Stimulated activated CD4-positive, alpha-beta T cell treated with anti-CD3 and anti-CD28 coated beads, Interleukin-15, amount 100 ng/mL, for 1 hour (primary cell): ENCODE data around the gene SYCP3.

Experiments
- DNase-seq, 2 donors: peaks; one replicate each; pipeline ENCODE4 v3.0.0-alpha.2; 2020; ENCODE audit warnings: low read depth in 1 of 2, low spot score in 1 of 2

Gene SYCP3

DNA sequence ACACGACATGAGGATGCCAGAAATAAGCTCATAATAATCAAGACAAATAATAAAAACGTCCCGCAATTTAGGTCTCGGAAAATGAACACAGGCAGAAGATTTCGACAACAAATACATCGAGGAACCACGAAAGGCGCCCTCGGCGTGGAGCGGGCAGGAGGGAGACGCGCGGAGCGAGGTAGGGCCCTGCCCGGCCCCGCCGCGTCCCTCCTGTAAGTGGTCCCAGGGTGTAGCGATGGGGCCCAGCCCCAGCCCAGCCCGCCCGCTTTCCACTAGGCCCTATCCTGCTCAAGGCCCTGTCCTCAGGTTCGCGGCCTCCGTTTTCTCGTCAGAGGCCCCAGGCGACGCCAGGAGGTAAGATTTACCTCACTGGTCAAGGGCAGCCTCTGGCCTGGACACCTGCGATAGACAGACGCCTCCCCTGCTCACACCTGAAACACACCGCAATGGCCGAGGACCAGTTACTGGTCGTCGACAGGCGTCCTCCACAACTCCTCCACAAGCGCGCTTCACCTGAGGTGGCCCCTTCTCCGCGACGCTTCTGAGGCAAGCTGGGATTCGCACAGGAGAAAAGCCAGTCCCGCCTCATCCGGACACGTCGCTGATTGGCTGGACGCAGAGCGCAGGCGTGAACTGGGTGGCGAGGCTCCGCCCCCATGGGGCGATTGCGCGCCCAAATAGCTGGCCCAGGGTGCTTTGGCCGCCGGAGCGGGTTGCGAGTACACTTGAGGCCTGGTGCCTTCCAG lies at the start of gene SYCP3:
Gene SYCP3, minus strand, starts transcription at position 543 of the 746 bp plus-strand sequence. CDS start 1,527 bp downstream, outside the sequence.
- DNase-seq = no peak

DNA sequence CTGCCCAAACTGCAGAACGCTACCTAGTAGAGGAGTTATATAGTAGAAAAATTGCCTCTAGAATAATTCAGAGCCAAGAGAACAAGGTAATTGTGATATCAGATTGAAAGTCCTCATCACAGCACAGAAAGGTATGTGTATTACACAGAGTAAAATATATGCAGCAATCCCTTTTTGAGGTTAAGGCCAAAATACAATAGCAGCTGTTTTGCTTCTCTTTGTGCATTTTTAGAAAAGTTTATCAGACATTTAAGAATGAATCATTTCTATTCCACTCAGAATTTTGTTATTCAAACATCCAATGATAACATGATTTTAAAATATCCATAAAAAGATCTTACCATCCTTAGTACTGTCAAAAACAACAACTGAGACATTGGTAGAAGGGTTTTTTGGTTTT lies 46.4 kb upstream of the SYCP3 start:
- no peak for DNase-seq

DNA sequence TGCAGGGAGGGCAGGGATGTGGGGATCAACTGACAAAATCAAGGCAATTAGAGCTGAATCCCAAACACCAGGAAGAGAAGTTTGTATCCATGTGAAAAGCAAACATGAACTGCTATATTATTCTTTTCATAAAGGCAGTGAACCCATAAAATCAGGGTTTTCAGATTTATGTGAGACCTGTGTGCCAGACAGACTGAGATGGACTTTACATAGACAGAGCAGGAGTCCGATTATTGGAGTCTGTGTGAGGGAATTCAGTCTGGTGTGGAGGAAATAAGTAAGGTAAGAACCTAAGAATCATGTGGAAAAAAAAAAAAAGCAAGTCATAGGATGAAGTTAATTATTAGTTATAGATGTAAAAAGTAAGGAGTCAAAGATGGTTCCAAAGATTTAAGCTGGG lies 45.1 kb upstream of the SYCP3 start:
- no peak for DNase-seq

DNA sequence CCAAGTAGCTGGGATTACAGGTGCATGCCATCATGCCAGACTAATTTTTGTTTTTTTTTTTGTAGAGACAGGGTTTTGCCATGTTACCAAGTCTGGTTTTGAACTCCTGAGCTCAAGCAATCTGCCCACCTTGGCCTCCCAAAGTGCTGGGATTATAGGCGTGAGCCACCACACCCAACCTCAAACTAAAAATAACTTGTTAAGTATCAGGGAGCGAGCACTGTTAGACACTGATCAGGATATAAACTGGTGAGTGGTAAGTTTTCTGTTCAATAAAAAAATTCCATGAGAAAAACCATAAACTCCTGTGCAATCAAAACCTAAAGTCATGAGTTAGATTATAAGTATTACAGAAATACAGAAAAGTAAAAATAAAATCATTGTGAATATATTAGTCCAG lies 44.6 kb upstream of the SYCP3 start:
- DNase-seq = no peak

DNA sequence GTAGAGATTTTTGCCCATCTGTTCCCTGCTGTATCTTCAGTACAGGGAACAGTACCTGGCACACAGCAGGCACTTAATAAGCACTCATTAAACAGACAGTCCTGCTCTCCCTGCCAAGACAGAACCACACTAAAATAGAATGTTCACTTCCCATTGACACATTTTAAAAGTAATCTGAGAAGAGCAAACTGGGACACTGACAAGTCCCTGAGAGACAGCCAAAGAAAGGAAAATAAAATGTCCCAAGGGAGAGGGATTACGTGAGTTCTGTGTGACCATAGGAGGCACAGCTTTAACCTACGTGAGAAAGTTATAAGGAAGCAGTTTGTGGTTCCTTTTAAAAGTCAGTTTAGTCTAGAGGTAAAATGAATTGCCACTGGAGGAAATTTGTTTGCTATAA lies 43.9 kb upstream of the SYCP3 start:
- DNase-seq = no peak

DNA sequence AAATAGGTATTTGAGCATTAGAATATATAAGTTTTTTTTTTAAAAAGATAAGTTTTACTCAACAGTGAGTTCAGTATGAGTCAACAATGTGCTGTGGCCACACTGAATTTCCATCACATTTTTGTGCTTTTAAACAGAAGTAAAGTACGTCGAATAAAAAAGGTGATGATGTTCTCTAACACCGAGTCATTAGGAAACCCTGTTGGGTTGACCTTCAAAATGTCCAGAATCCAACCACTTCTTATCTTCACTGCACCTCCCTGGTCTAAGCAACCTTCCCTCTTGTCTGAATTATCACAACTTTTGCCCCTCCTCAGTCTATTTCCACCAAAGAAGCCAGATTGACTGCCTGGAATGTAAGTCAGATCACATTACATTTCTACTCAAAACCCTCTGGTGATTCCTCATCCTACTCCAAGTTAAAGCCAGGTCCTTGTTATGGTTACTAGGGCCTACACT lies 43.0 kb upstream of the SYCP3 start:
- no peak for DNase-seq

DNA sequence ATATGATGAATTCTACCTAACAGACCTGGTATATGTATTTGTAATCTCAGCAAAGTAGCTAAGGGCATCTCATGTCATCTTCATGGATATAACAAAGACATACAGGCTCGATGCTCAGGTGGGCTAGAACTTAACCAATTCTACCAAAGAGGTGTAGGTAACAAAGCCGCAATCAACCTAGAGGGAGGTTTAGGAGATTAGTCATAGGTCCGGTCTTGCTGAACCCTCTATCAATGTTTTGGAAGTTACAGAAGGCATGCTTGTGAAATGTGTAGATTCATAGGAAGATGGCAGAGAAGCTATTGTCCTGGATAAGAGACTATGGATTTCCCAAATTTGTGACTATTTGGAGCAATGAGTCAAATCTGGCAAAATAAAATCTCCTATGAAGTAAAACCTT lies 42.6 kb upstream of the SYCP3 start:
- DNase-seq = no peak

DNA sequence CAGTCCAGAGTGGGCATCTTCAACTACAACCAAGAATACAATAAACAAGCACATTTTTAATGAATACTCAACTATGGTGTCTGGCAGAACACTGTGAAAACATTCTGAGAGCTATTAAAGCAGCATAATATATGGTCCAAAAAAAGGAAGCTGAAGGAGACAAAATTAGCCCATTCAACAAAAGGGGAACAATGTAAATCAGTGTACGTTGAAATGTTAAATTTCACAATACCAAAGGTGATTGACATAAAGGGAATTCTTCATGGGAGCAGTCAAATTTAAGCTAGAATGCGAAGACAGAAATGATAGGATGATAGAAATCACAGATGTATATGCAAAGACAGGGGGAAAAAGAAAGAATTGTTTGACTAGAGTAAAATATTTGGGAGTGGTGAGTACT lies 41.3 kb upstream of the SYCP3 start:
- no peak for DNase-seq

DNA sequence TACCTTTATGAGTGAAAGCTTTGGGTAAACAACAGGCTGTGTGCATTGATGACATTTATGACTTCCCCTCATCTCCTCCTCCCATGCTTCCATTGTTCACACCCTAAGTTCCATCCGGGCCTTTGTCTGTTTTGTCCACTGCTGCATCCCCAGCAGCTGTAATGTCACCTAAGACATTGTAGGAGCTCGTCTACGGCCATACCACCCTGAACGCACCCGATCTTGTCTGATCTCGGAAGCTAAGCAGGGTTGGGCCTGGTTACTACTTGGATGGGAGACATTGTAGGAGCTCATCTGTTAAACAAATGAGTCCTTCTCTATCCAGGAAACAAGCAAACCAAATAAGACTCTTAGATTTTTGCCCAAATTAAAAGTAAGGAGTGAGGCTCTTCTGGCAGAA lies 40.4 kb upstream of the SYCP3 start:
- no peak for DNase-seq

DNA sequence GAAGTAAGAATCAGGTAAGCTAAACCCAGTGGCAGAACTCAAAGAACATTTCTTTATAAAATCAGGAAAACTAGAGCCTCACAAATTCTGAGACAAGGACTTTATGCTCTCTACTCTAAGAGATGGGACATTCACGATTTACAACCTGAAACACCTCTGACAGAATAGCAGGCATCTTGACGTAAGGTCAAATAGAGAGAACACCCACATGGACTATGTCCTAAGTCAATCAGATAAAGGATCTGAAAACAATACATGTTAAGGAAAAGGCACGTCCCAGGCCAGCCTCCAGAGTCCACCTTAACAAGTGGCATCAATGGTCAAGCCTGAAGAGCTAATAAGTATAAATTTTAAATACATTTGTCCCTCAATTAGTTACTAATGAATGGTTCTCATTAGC lies 39.9 kb upstream of the SYCP3 start:
- DNase-seq = no peak

DNA sequence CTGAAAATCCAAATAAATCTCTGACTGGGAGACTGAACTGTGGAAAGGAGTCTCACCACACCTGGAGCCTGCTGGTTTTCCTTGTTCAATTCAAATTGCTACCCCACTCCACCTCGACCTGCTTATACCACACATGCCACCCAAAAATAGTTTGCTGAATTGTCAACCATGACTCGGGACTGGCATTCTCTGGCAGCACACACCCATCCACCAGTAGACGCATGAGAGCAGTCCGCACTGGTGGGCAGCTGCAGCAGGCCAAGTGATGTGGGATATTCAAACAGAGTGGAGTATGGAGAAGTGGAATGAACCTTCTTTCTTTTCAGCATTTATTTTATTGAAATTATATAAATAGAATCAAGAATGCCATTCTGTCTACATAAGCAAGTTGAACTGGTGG lies 38.7 kb upstream of the SYCP3 start:
- DNase-seq = no peak

DNA sequence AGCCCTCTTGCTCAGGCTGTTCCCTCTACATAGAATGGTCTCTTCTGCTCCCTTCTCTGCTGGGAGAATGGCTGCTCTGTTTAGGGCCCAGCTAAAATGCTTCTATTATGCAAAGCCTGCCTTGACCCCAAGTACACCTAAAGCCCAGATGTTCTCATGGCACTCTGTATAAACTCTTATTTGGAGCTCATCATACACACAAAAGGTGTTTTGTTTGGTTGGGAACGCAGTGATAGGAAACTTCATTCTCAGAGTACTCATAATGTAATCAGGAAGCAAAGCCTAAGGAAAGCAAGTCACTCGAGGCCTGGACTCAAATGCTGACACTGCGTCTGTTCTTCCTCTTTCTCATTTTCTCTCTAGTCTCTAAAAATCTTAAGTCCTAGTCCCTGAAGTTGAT lies 38.2 kb upstream of the SYCP3 start:
- DNase-seq = no peak

DNA sequence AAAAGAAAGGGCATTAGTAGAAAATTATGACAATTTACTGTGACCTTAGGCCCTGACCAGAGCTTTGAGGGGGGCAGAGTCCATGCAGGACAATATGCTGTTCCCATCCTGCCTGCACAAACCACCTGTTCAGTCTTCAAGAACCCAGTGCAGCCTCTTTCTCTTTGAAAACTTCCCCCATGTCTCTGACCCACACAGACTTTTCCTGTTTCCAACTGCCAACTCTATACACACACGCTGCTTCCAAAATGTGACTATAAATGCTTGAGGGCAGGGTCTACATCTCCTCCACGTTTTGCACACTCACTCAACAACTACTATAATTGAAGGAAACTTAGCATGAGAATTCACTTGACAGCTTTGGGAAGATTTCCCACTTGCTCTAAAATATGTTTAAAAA lies 36.6 kb upstream of the SYCP3 start:
- DNase-seq = no peak

DNA sequence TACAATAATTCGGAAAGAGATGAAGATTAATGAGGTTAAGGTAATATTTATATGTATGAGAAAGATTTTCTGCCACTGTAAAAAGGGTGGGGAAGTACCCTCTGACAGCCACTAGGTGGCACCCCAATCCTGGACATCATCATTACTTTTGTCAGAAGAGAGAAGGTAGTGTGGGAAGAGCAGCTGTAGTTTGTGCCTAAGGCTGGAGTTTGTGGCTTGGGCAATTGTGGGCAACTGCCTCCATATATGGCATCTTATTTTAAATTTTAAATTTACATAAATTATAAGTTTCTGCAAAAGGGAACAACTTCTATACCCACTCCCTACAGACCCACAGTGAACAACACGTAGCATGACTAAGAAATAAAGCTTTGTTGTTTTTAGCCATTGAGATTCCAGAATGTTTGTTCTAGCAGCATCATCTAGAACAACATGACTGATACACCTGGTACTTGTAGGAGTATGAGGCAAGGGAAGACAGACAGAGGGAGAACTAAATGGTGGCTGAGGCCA lies 34.4 kb upstream of the SYCP3 start:
- peak; percentile 22 to 41 for DNase-seq

DNA sequence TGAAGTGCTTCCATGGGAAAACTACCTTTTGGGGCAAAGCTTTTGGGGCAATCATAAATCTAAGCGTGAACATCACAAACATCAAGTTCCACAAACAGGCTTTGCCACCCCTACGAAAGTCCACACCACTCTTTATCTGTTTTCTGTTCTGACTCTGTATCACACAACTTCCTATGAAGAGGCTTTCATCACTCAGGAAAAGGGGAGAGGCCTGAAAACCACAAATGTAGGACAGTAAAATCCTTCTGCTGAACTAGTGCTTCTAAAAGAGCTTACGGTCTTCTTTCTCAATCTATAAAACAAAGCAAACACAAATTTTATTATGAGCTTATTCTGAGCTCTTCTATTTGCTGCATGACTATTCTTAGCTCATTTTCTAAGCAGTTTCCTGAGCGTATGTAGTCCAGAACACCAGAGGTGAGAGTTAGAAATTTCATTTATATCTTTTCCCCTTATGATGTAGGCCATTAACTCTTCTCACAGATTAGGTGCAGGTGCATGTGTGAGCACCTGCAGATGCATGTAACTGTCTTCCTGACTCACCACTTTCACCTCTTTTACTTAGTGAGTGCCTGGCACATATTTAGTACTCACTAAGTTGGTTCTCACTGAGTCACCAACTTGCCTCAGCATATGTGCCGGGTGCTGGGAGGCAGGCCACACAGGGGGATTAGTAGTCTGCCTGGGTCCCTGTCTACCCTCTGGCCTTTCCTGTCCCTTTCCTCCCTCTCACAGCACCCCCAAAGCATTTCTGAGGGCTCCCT lies 32.9 kb upstream of the SYCP3 start:
- no peak for DNase-seq

DNA sequence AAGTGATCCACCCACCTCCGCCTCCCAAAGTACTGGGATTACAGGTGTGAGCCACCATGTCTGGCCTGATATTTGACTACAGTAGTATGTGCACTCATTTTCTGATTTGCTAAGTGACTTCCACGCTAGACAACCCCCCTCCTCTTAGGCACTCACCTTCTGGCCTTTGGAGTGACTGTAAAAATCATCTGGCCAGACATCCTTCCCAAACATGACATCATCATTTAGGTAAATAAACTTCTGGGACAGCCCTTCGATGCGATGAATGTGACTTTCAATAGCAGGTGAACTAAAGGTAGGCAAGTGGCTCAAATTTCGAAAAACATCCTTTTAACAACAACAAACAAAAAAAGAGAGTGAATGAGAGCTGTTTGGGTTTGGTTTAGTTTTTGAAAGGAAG lies 30.6 kb upstream of the SYCP3 start:
- DNase-seq = no peak

DNA sequence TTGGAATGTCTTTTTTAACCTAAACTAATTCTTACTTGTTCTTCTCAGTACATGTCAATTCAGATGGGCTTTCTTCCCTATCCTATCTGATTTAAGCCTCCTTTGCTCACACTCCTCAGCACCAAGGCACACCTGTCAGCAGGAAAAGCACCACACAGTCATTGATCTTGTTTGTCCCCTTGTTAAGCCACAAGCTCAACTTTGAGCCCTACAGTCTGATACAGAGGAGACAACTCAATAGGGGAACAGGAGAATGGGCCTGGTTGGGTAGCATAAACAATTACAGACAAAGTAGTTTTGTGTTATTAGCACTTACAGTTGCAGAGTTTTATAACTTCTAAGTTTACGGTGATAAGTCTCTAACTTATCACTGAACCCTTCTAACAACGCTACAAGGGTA lies 29.5 kb upstream of the SYCP3 start:
- no peak for DNase-seq

DNA sequence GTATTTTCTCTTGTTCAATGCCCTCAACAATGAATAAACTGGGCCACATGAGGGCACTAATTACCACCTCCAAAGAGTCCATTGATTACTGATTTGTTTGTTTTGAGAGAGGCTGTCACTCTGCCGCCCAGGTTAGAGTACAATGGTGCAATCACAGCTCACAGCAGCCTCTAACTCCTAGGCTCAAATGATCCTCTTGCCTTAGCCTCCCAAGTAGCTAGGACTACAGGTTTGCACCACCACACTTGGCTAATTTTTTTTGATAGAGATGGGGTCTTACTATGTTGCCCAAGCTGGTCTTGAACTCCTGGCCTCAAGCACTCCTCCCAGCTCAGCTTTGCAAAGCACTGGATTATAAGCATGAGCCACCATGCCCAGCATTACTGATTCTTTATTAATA lies 28.3 kb upstream of the SYCP3 start:
- DNase-seq = no peak

DNA sequence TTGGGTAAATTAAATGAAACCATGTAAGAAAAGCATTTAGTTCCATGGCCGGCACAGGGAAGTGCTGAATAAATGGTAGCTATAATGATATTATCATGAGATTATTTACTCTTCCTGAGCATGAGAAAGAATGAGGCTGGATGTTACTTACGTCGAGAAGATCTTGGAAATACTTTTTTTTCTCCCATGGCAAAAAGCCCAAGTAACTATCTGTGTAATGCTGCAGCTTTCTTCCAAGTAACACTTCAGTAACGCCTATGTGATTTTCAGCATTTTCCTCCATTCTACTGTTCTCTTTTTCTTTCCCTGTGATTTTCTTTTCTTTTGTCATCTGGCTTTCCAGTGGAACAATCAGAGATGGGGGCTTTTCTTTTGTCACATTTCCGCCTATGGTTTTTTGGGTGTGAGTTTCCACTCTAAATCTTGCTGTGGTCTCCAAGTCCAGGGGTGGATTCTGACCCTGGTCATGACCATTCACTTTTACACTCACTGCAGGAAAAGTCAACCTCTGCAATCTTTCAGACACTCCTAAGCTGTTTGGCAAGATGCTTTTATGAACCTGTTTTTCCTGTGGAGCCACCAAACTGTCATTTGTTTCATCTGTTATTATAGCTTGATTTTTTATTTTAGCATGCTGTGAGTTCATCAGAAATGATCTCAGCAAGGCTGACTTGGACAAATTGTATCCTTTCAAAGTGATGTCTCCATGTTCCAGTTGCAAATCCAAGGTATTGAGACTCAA lies 25.0 kb upstream of the SYCP3 start:
- DNase-seq = no peak

DNA sequence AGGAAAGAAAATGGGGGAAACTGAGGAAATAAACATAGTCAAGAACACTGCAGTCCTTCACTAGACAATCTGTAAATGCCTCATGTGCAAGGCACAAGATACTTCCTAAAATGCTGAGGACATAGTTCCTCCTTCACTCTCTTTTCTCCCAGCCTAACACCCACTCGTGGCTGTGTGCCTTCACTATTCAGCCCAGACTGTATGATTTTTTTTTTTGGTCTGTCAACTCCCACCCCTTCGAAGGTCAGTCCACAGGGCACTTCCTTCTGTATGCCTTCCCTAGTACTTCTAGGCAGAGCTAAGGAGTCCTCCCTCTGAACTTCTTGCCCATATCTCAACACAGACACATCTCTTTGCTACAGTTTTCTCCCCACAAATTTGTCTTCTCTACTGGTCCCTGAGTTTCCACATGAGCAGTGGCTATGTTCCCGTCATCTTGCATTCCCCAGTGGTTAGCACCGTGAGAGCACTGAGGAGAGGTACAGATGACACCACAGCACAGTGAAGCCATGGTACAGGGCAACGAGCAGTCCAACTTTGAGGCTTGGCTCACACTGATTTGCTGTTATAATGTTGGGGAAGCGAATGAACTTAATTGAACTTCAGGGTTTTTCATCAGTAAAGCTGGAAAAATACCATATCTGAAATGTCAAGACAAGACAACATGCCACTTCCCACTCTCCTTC lies 24.1 kb upstream of the SYCP3 start:
- no peak for DNase-seq

DNA sequence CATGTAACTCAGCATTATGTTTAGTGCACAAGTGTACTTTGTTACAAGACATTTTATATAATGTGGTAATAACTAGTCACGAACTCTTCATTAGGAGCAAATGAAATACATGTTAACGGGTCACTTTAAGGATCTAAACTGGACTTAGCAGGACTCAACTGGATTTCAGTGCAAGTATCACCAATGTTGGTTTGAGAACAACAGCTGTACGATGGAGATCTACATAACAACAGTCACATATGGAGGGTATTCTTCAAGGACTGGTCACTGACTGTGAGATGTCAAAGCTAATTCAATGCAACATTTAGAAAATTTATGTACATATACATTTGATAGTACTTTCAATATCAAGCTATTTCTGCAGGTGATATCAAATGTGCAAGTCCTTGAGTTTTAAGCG lies 22.5 kb upstream of the SYCP3 start:
- no peak for DNase-seq
